Left lung (tissue), 10 donors: ENCODE results near the gene TTYH2. TPM values are rescaled to one million over a fixed set of nuclear protein-coding genes. Genes with fewer than 3 reads are reported as not detected.

Experiments used
- ATAC-seq: fragments of 200-7000 bp; cut with Tn5 transposase; one replicate; pipeline ENCODE4 v1.9.1; 2020; ENCODE audit warnings: moderate library complexity
- DNase-seq, 4 donors: peaks; one replicate each; pipeline ENCODE4 v3.0.0-alpha.2; 2013 to 2020
- H3K27ac ChIP-seq, 2 donors: fragments of 200-600 bp; sonication (generic) in 1 of 2; one replicate each; pipeline versions ENCODE4 v1.5.0 to v1.8.0; 2020 to 2021
- H3K27me3 ChIP-seq, 2 donors: fragments of 200-600 bp; sonication (generic) in 1 of 2; one replicate each; pipeline versions ENCODE4 v1.5.0 to v1.8.0; 2020 to 2021
- H3K36me3 ChIP-seq, 2 donors: fragments of 200-600 bp; sonication (generic) in 1 of 2; one replicate each; pipeline versions ENCODE4 v1.5.0 to v1.8.0; 2020 to 2021
- H3K4me1 ChIP-seq, 2 donors: fragments of 200-600 bp; one replicate each; pipeline ENCODE4 v1.8.0; 2021
- H3K4me3 ChIP-seq, 2 donors: fragments of 200-600 bp; sonication (generic) in 1 of 2; one replicate each; pipeline versions ENCODE4 v1.5.0 to v1.8.0; 2020 to 2021; ENCODE audit warnings: mild to moderate bottlenecking in 1 of 2
- H3K9me3 ChIP-seq, 2 donors: fragments of 200-600 bp; sonication (generic) in 1 of 2; one replicate each; pipeline versions ENCODE4 v1.5.0 to v1.8.0; 2020 to 2021
- CTCF ChIP-seq, 2 donors: fragments of 200-600 bp; sonication (generic) in 1 of 2; IDR thresholded peaks; one replicate each; pipeline versions ENCODE4 v1.5.0 to v1.8.0; 2021; ENCODE audit warnings: antibody characterized with exemption in 2 of 2
- intact Hi-C, 2 donors: fragments of 100-400 bp; cut with DNase I; formaldehyde crosslinking; loops; one replicate each; pipeline versions ENCODE4 v1.11.2 to v1.14.2; 2022
- polyA plus RNA-seq, 6 donors: library from polyadenylated mRNA; unstranded; fragments of 120-200 nt; gene quantifications; one replicate each; pipeline ENCODE4 v1.2.1, GENCODE V29; 2013; ENCODE audit not compliant: insufficient read length in 6 of 6
- total RNA-seq, 2 donors: library from RNA; stranded (reverse); fragmentation: NEBNext Ultra II Directional; extraction: Animal tissue kit (Norgen Biotek cat#: 25700); gene quantifications; one replicate each; pipeline ENCODE4 v1.2.1, GENCODE V29; 2021
- donor health status: DM: no; HTN: yes; CAD: no.
- donor health status: DM: no; HTN: no; CAD: no.

Gene TTYH2
- total and polyA plus RNA-seq, 8 donors, result 6.9 to 22.1 (median 16.5) TPM

GRCh38 chr17:74180336-74180735 lies 33.0 kb upstream of the TTYH2 start:
- ATAC-seq, result no peak
- Histone ChIP-seq H3K27me3 (peaks cover 2 to 50% of the 10 kb centered on the region in 2 donors), H3K4me3 (no peak overlapping the region), H3K27ac (no peak overlapping the region), H3K9me3 (no peaks in the 10 kb centered on the region), H3K4me1 (no peaks in the 10 kb centered on the region), H3K36me3 (no peaks in the 10 kb centered on the region)
- TF ChIP-seq CTCF (IDR thresholded peaks at IDR 0.05), result no peak
- peak in 1 of 4 donors; percentile 6 for DNase-seq
- intact Hi-C loops, result no loop called here

GRCh38 chr17:74181341-74181740 lies 32.0 kb upstream of the TTYH2 start:
- Histone ChIP-seq H3K36me3 (no peaks in the 10 kb centered on the region), H3K4me3 (no peak overlapping the region), H3K27ac (no peak overlapping the region), H3K27me3 (peaks cover 0 to 40% of the 10 kb centered on the region in 2 donors), H3K4me1 (no peaks in the 10 kb centered on the region), H3K9me3 (no peaks in the 10 kb centered on the region)
- no peak for ATAC-seq
- TF ChIP-seq CTCF (IDR thresholded peaks at IDR 0.05), result no peak
- intact Hi-C loops, result no loop called here
- peak in 1 of 4 donors; percentile 5 for DNase-seq

GRCh38 chr17:74182041-74182723 lies 31.2 kb upstream of the TTYH2 start:
- H3K27me3 ChIP-seq, result peaks cover 0 to 34% of the 10 kb centered on the region in 2 donors
- H3K4me1 ChIP-seq, result no peaks in the 10 kb centered on the region
- peak in 1 of 4 donors; percentile 10 for DNase-seq
- no peak overlapping the region for H3K27ac ChIP-seq
- ATAC-seq, result no peak
- TF ChIP-seq CTCF (IDR thresholded peaks at IDR 0.05), result no peak
- intact Hi-C loops, result no loop called here
- no peaks in the 10 kb centered on the region for H3K9me3 ChIP-seq
- no peak overlapping the region for H3K4me3 ChIP-seq
- H3K36me3 ChIP-seq, result no peaks in the 10 kb centered on the region

- no peaks in the 10 kb centered on the region for H3K36me3 ChIP-seq
- no peaks in the 10 kb centered on the region for H3K4me1 ChIP-seq
- ATAC-seq, result no peak
- peaks cover 0 to 31% of the 10 kb centered on the region in 2 donors for H3K27me3 ChIP-seq
- TF ChIP-seq CTCF (IDR thresholded peaks at IDR 0.05), result no peak
- no peak overlapping the region for H3K27ac ChIP-seq
- H3K4me3 ChIP-seq, result no peak overlapping the region
- H3K9me3 ChIP-seq, result no peaks in the 10 kb centered on the region
- no peak for DNase-seq
- intact Hi-C loops, result no loop called here
Observed at GRCh38 chr17:74183411-74183810, 30.0 kb upstream of the TTYH2 start.

- no peaks in the 10 kb centered on the region for H3K4me1 ChIP-seq
- H3K9me3 ChIP-seq, result no peaks in the 10 kb centered on the region
- ATAC-seq (no peak), DNase-seq (no peak)
- H3K36me3 ChIP-seq, result no peaks in the 10 kb centered on the region
- TF ChIP-seq CTCF (IDR thresholded peaks at IDR 0.05), result no peak
- no peak overlapping the region for H3K4me3 ChIP-seq
- H3K27ac ChIP-seq, result no peak overlapping the region
- intact Hi-C loops, result no loop called here
- H3K27me3 ChIP-seq, result peaks cover 0 to 11% of the 10 kb centered on the region in 2 donors
Observed at GRCh38 chr17:74185571-74186185, 27.7 kb upstream of the TTYH2 start.
